ENCODE data around the gene FREM1. TPM values are rescaled to one million over a fixed set of nuclear protein-coding genes. Genes with fewer than 3 reads are reported as not detected.

The FREM1 gene
- total and polyA plus RNA-seq, 10 of the 15 experiments (the other 5 are each of a cell fraction or from before 2014, with no cell fraction given): 0.01 to 0.16 (median 0.08) TPM; not detected in 7

- intact Hi-C loops (cut with micrococcal nuclease; ENCODE audit: unreplicated experiment): no loop called here
- no TSS peak for BruUV-seq (replicated peaks)
- CTCF ChIA-PET: no interaction called here
Measured at GRCh38 chr9:14863402-14863801, 46.8 kb downstream of the FREM1 start.

More at GRCh38 chr9:14863402-14863801, 46.8 kb downstream of the FREM1 start:
- ChIA-PET SMC1A (ENCODE audit: uncharacterized antibody, unreplicated experiment) (no interaction called here), POLR2A (no interaction called here), RAD21 (ENCODE audit: unreplicated experiment) (no interaction called here)
- Histone ChIP-seq H3K4me1 (ENCODE audit: control insufficient read depth, insufficient read depth, low read length) (no peaks in the 10 kb centered on the region), H3K79me2 (ENCODE audit: control insufficient read depth, insufficient read depth, low read length) (no peaks in the 10 kb centered on the region), H2AFZ (ENCODE audit: control insufficient read depth, low read depth, low read length) (no peak overlapping the region), H4K20me1 (ENCODE audit: control insufficient read depth, insufficient read depth) (no peaks in the 10 kb centered on the region), H3K9ac (ENCODE audit: control insufficient read depth, insufficient read depth, low read length) (no peak overlapping the region), H3K27me3 (replicated peaks in 1 of 2; ENCODE audit: control insufficient read depth in 2 of 2, insufficient read depth in 2 of 2, low read length in 1 of 2) (no peaks in the 10 kb centered on the region), H3K4me3 (no peak overlapping the region), H3K27ac (ENCODE audit: control insufficient read depth, insufficient read depth) (no peak overlapping the region), H3K4me2 (ENCODE audit: control insufficient read depth, insufficient read depth) (no peak overlapping the region), H3K9me3 (replicated peaks; ENCODE audit: control insufficient read depth, insufficient read depth, low read length) (no peaks in the 10 kb centered on the region), H3K36me3 (ENCODE audit: control insufficient read depth in 2 of 2, insufficient read depth in 2 of 2, low read length in 1 of 2) (no peaks in the 10 kb centered on the region)
- in situ Hi-C loops (cut with MboI): no loop called here
- 72% methylated on average over 3 of the region's 3 CpGs for WGBS (ENCODE audit: insufficient coverage, insufficient replicate concordance, low lambda C conversion rate, missing lambda C conversion rate)
- DNase-seq (ENCODE audit: low read depth, low spot score) (no peak), FAIRE-seq (no peak), ATAC-seq (no peak)
- no peak for TF ChIP-seq SPI1 (IDR thresholded peaks at IDR 0.05; ENCODE audit: borderline replicate concordance, insufficient read depth, low read depth, low read length)
- TF ChIP-seq SUPT20H (IDR thresholded peaks at IDR 0.05; ENCODE audit: borderline replicate concordance, control insufficient read depth, low read depth, low read length): no peak
- TF ChIP-seq BACH1 (IDR thresholded peaks at IDR 0.05; ENCODE audit: borderline replicate concordance): no peak
- TF ChIP-seq REST (IDR thresholded peaks at IDR 0.05; ENCODE audit: low read depth, low read length): no peak
- no peak for TF ChIP-seq ZNF217 (IDR thresholded peaks at IDR 0.05)
- no peak for TF ChIP-seq MXI1 (IDR thresholded peaks at IDR 0.05; ENCODE audit: low read depth, low read length)
- TF ChIP-seq USF1 (IDR thresholded peaks at IDR 0.05; ENCODE audit: borderline replicate concordance, extremely low read length, insufficient read depth, low read depth, low read length): no peak
